IPS-20b (cell line): ENCODE measurements around the gene ZNF433.

Experiments used
- H3K27ac ChIP-seq: one replicate; pipeline ENCODE4 v1.5.1; 2013; ENCODE audit warnings: low read length
- H3K27me3 ChIP-seq: 2 replicates; pipeline ENCODE4 v1.6.1; 2013; ENCODE audit warnings: mild to moderate bottlenecking, low read length, inconsistent platforms; ENCODE audit not compliant: insufficient read depth
- H3K36me3 ChIP-seq: 2 replicates; pipeline ENCODE4 v1.6.1; 2013; ENCODE audit warnings: low read depth, mild to moderate bottlenecking, inconsistent platforms, low read length, moderate library complexity; ENCODE audit not compliant: insufficient read depth
- H3K4me1 ChIP-seq: 2 replicates; pipeline ENCODE4 v1.6.1; 2013; ENCODE audit warnings: mild to moderate bottlenecking, control low read depth, inconsistent platforms, low read length, moderate library complexity; ENCODE audit not compliant: insufficient read depth
- H3K4me3 ChIP-seq: 2 replicates; pipeline ENCODE4 v1.5.1; 2013; ENCODE audit warnings: mild to moderate bottlenecking, low read length, inconsistent platforms
- H3K9ac ChIP-seq: 2 replicates; pipeline ENCODE4 v1.6.1; 2013; ENCODE audit warnings: low read depth, mild to moderate bottlenecking, inconsistent platforms, low read length, moderate library complexity
- H3K9me3 ChIP-seq: 2 replicates; pipeline ENCODE4 v1.6.1; 2013; ENCODE audit warnings: mild to moderate bottlenecking, low read depth, low read length, inconsistent platforms; ENCODE audit not compliant: insufficient read depth

The ZNF433 gene

GRCh38 chr19:11987405-11988281 is 47.8 kb downstream of the ZNF433 start:
- peaks cover 16% of the 10 kb centered on the region for H3K36me3 ChIP-seq
- no peaks in the 10 kb centered on the region for H3K27me3 ChIP-seq
- H3K27ac ChIP-seq: peak overlapping the region; percentile 71
- H3K9ac ChIP-seq: peak overlapping the region; percentile 98
- H3K4me3 ChIP-seq: peak overlapping the region; percentile 100
- peaks cover 4% of the 10 kb centered on the region for H3K9me3 ChIP-seq
- H3K4me1 ChIP-seq: no peaks in the 10 kb centered on the region

- no peaks in the 10 kb centered on the region for H3K4me1 ChIP-seq
- no peak overlapping the region for H3K9ac ChIP-seq
- no peaks in the 10 kb centered on the region for H3K27me3 ChIP-seq
- peaks cover 13% of the 10 kb centered on the region for H3K36me3 ChIP-seq
- no peak overlapping the region for H3K4me3 ChIP-seq
- H3K9me3 ChIP-seq: peaks cover 11% of the 10 kb centered on the region
- H3K27ac ChIP-seq: no peak overlapping the region
Measured at GRCh38 chr19:11986754-11987153, 48.7 kb downstream of the ZNF433 start.

DNA sequence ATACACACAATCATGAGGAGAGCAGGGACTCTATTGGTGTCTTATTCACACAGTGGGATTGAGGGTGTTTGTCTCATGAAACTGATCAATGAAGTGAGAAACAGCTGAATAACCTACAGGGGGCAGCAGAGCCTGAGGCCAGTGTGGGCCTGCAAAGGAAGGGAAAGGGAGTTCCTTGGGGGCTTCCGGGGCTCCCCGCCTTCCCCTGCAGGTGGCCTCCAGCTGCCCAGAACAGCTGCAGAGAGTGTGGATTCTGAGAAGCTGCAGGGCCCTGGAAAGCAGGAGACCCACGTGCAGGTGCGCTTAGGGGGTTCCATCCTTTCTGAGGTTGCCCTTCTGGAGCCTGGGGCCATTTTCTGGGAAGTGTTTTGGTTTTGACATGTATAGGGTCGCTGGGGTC is 50.5 kb downstream of the ZNF433 start:
- no peaks in the 10 kb centered on the region for H3K4me1 ChIP-seq
- peaks cover 29% of the 10 kb centered on the region for H3K9me3 ChIP-seq
- H3K27me3 ChIP-seq: no peaks in the 10 kb centered on the region
- H3K4me3 ChIP-seq: no peak overlapping the region
- H3K27ac ChIP-seq: no peak overlapping the region
- peaks cover 6% of the 10 kb centered on the region; the same call in 1 of the 2 replicates for H3K36me3 ChIP-seq
- H3K9ac ChIP-seq: no peak overlapping the region

GRCh38 chr19:11982526-11982925 is 53.0 kb downstream of the ZNF433 start:
- Histone ChIP-seq H3K4me1 (no peaks in the 10 kb centered on the region), H3K36me3 (peaks cover 13% of the 10 kb centered on the region; the same call in 1 of the 2 replicates), H3K9me3 (peaks cover 53% of the 10 kb centered on the region), H3K4me3 (no peak overlapping the region), H3K9ac (no peak overlapping the region), H3K27me3 (no peaks in the 10 kb centered on the region), H3K27ac (no peak overlapping the region)

GRCh38 chr19:11979527-11979926 is 56.0 kb downstream of the ZNF433 start:
- no peak overlapping the region for H3K9ac ChIP-seq
- H3K27ac ChIP-seq: no peak overlapping the region
- no peaks in the 10 kb centered on the region for H3K27me3 ChIP-seq
- H3K4me3 ChIP-seq: 0 out of 2 replicates have a peak overlapping the region, but pooled peaks have one; percentile 14
- peaks cover 17% of the 10 kb centered on the region; the same call in 1 of the 2 replicates for H3K36me3 ChIP-seq
- H3K9me3 ChIP-seq: peaks cover 80% of the 10 kb centered on the region
- H3K4me1 ChIP-seq: no peaks in the 10 kb centered on the region

DNA sequence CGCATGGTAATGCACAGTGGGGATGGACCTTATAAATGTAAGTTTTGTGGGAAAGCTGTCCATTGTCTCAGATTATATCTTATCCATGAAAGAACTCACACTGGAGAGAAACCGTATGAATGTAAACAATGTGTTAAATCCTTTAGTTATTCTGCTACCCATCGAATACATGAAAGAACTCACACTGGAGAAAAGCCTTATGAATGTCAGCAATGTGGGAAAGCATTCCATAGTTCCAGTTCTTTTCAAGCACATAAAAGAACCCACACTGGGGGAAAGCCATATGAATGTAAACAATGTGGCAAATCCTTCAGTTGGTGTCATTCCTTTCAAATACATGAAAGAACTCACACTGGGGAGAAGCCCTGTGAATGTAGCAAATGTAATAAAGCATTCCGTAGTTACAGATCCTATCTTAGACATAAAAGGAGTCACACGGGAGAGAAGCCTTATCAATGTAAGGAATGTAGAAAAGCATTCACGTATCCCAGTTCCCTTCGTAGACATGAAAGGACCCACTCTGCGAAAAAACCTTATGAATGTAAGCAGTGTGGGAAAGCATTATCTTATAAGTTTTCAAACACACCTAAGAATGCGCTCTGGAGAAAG is 56.9 kb downstream of the ZNF433 start:
- H3K36me3 ChIP-seq: peaks cover 17% of the 10 kb centered on the region; the same call in 1 of the 2 replicates
- H3K4me1 ChIP-seq: no peaks in the 10 kb centered on the region
- H3K9ac ChIP-seq: no peak overlapping the region
- H3K27me3 ChIP-seq: no peaks in the 10 kb centered on the region
- peaks cover 80% of the 10 kb centered on the region for H3K9me3 ChIP-seq
- no peak overlapping the region for H3K4me3 ChIP-seq
- no peak overlapping the region for H3K27ac ChIP-seq

DNA sequence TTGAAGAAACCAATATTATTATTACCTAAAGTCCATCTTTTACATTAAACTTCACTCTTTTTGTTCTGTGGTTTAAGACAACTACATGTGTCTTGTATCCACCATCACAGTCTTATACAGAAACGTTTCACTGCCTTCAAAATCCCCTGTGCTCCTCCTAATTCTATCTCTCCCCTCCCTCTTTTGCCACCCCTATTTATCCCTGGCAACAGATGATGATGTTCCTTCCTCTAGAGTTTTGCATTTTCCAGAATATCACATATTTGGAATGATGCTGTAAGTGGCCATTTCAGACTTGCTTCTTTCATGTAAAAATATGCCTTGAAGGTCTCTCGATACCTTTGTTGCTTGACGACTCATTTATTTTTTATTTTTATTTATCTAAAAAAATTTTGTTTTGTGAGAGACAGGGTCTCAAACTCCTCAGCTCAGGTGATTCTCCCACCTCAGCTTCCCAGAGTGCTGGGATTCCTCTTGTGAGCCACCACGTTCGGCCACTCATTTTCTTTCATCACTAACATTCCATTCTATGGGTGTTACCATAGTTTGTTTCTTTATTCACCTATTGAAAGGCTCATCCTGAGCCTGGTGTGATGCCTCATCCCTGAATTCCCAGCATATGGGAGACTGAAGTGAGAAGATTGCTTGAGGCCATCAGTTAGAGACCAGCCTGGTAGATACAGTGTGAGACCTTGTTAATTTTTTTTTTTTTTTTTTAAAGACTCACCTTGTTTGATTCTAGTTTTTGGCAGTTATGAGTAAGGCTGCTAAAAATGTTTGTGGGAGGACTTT is 62.3 kb downstream of the ZNF433 start:
- Histone ChIP-seq H3K27ac (no peak overlapping the region), H3K9me3 (peaks cover 33% of the 10 kb centered on the region), H3K4me3 (no peak overlapping the region), H3K9ac (no peak overlapping the region), H3K27me3 (no peaks in the 10 kb centered on the region), H3K36me3 (peaks cover 9% of the 10 kb centered on the region; the same call in 1 of the 2 replicates), H3K4me1 (no peaks in the 10 kb centered on the region)

- H3K4me3 ChIP-seq: no peak overlapping the region
- no peaks in the 10 kb centered on the region for H3K4me1 ChIP-seq
- peaks cover 13% of the 10 kb centered on the region for H3K9me3 ChIP-seq
- H3K36me3 ChIP-seq: no peaks in the 10 kb centered on the region
- no peak overlapping the region for H3K27ac ChIP-seq
- no peak overlapping the region for H3K9ac ChIP-seq
- peaks cover 11% of the 10 kb centered on the region; the same call in 1 of the 2 replicates for H3K27me3 ChIP-seq
Measured at GRCh38 chr19:11971041-11971440, 64.4 kb downstream of the ZNF433 start.

- Histone ChIP-seq H3K4me1 (no peaks in the 10 kb centered on the region), H3K9me3 (peaks cover 5% of the 10 kb centered on the region; the same call in 1 of the 2 replicates), H3K4me3 (no peak overlapping the region), H3K27ac (no peak overlapping the region), H3K9ac (no peak overlapping the region), H3K36me3 (no peaks in the 10 kb centered on the region), H3K27me3 (peaks cover 18% of the 10 kb centered on the region; the same call in 1 of the 2 replicates)
Measured at GRCh38 chr19:11970174-11970573, 65.3 kb downstream of the ZNF433 start.

- H3K4me3 ChIP-seq: peak within 1 kb of the TSS; percentile 84
- H3K4me1 ChIP-seq: peaks cover 6% of the 10 kb centered on the region; the same call in 1 of the 2 replicates
- no peak within 1 kb of the TSS for H3K27ac ChIP-seq
- H3K9ac ChIP-seq: peak within 1 kb of the TSS; percentile 73
- H3K27me3 ChIP-seq: peaks cover 18% of the 10 kb centered on the region; the same call in 1 of the 2 replicates
- H3K9me3 ChIP-seq: no peaks in the 10 kb centered on the region; the same call in none of the 2 replicates
- no peaks in the 10 kb centered on the region for H3K36me3 ChIP-seq
Measured at GRCh38 chr19:11964858-11965645, 70.4 kb downstream of the ZNF433 start, which contains the start of gene ZNF763. Gene ZNF763, plus strand, starts transcription at chr19:11965040. Its CDS starts 169 bp downstream, at chr19:11965209.
